B cell (primary cell): ENCODE measurements around the gene ACSM3.

Experiments used
- CTCF ChIP-seq: fragments of 200-600 bp; IDR thresholded peaks from one replicate; pipeline ENCODE4 v1.8.0; 2022; ENCODE audit warnings: antibody characterized with exemption, mild to moderate bottlenecking
- EZH2 ChIP-seq: IDR thresholded peaks from 2 replicates; pipeline ENCODE4 v1.6.1; 2012; ENCODE audit warnings: borderline replicate concordance, low read depth, mild to moderate bottlenecking, moderate library complexity, low read length; ENCODE audit not compliant: insufficient read depth, poor library complexity, severe bottlenecking

- no peak for TF ChIP-seq CTCF
- no peak for TF ChIP-seq EZH2
Measured at GRCh38 chr16:20741554-20742285, 22.1 kb upstream of the ACSM3 start, which contains the start of gene THUMPD1.
